Germinal center (tissue), 1 donor: ENCODE results near the gene SIRT6.
"Not testable (repeated sequence)": the region's sequence is repeated elsewhere in the genome, so short reads cannot be mapped to it uniquely, and the experiment has no call there.

Source experiments
- DNase-seq: peaks from one replicate; pipeline ENCODE4 v3.0.0; 2012; ENCODE audit warnings: mixed read lengths, low spot score

The SIRT6 gene

DNA sequence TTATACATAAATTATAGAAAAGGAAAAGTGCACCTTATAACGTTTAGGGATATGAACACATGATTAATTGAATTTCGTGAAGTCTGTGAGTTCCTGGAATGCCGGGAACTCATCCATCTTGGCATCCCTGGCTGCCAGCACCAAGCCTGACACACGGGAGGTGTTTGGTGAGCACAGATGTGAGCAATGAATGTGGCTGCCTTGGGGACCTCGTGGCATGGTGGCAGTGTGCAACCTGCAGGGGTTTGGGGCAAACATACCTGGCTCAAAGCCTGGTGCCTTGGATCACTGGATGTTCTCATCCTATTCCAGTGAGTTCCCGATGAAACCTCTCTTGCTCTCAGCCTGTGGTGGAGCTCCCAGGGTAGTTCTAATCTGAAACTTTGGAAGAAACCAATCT, 48.0 kb downstream of the SIRT6 start:
- no peak for DNase-seq

DNA sequence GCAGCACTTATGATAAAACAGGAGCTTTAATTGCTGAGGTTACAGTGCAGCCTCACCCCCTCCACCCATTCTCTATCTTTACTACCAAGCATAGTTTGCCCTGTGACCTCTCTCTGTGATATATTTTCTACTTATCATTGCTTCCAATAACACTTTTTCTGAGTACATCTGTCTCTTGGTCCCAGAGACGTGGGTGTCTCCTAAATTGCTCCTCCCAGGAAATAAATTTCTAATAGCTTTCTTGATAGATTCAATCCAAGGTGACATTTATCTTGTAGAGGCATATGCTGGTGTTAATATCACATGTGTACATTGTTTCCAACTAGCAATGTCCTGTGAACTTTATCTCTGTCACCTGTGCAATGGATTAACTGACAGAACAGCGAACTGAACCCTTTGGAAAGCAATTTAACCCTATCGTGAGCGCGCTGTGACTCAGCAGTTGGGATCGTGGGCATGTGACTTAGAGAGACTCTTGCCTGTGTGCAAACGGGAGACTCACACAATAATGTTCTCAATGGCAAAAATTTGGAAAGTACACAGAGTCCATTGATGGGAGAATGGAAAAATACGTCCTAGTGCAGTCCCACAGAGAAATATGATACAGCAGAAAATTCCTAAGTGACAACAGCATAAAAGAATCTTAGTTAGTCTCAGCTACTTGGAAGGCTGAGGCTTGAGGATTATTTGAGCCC, 51.5 kb downstream of the SIRT6 start:
- no peak for DNase-seq

DNA sequence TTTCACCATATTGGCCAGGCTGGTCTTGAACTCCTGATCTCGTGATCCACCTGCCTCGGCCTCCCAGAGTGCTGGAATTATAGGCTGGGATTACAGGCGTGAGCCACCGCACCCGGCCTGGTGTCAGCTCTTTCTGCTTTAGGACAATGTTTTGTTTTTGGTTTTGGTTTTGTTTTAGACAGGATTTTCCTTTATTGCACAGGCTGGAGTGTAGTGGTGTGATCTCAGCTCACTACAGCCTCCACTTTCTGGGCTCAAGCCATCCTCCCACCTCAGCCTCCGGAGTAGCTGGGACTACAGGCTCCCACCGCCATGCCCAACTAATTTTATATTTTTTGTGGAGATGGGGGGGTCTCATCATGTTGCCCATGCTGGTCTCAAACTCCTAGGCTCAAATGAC, 53.3 kb downstream of the SIRT6 start:
- not testable (repeated sequence) for DNase-seq

DNA sequence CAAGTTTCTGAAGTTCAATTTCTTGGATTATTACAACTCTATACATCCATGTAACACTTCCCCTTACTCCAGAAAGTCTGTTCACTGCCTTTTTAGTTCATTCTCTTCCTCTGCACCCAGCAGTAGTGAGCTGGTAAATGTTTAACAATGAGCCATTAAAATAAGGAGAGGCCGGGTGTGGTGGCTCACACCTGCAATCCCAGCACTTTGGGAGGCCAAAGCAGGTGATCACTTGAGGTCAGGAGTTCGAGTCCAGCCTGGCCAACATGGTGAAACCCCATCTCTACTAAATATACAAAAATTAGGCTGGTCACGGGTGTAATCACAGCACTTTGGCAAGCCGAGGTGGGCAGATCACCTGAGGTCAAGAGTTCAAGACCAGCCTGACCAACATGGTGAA, 55.0 kb downstream of the SIRT6 start:
- not testable (repeated sequence) for DNase-seq

DNA sequence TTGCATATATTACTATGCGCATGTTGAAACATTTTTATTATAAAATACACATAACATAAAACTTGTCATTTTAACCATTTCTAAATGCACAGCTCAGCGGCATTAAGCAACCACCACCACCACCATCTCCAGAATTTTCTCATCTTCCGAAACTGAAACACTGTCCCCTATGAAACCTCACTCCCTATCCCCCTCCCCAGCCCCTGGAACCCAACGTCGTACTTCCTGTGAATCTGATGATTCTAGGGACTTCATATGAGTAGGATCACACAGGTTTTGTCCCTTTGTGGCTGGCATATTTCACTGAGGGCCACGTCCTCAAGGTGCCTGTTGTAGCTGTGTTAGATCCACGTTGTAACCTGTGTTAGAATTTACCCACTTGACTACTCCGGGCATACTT, 57.7 kb downstream of the SIRT6 start:
- DNase-seq, result no peak
